Mesenchymal stem cell (in vitro differentiated cells and primary cell): ENCODE data around the gene ECHS1.

Experiments
- DNase-seq: peaks from one replicate; pipeline ENCODE4 v3.0.0-alpha.2; 2013
- H2AFZ ChIP-seq: one replicate; pipeline ENCODE4 v1.6.1; 2013; ENCODE audit warnings: low read depth, mild to moderate bottlenecking, control low read depth, inconsistent platforms, low read length, moderate library complexity
- H2AK5ac ChIP-seq: 2 replicates; pipeline ENCODE4 v1.6.1; 2013; ENCODE audit warnings: low read length, moderate library complexity, mild to moderate bottlenecking, inconsistent platforms; ENCODE audit not compliant: severe bottlenecking
- H2BK120ac ChIP-seq: one replicate; pipeline ENCODE4 v1.6.1; 2013; ENCODE audit warnings: low read depth, mild to moderate bottlenecking, inconsistent platforms, low read length, moderate library complexity
- H2BK12ac ChIP-seq, 2 experiments: one replicate each; pipeline ENCODE4 v1.6.1; 2013; ENCODE audit warnings: inconsistent platforms in 2 of 2, low read length in 2 of 2, mild to moderate bottlenecking in 2 of 2, moderate library complexity in 2 of 2, control low read depth in 1 of 2
- H2BK15ac ChIP-seq: one replicate; pipeline ENCODE4 v1.6.1; 2013; ENCODE audit warnings: mild to moderate bottlenecking, low read depth, inconsistent platforms; ENCODE audit not compliant: poor library complexity, severe bottlenecking
- H2BK5ac ChIP-seq: 2 replicates; pipeline ENCODE4 v1.6.1; 2013; ENCODE audit warnings: low read depth, mild to moderate bottlenecking, low read length, control low read depth, inconsistent platforms; ENCODE audit not compliant: poor library complexity, severe bottlenecking
- H3K14ac ChIP-seq, 2 experiments: one replicate each; pipeline ENCODE4 v1.6.1; 2013; ENCODE audit warnings: inconsistent platforms in 2 of 2, low read length in 2 of 2, control low read depth in 1 of 2, mild to moderate bottlenecking in 1 of 2, moderate library complexity in 1 of 2
- H3K18ac ChIP-seq, 2 experiments: one replicate each; pipeline ENCODE4 v1.6.1; 2013; ENCODE audit warnings: inconsistent platforms in 2 of 2, low read length in 2 of 2, control low read depth in 1 of 2, low read depth in 1 of 2, mild to moderate bottlenecking in 1 of 2
- H3K23ac ChIP-seq, 2 experiments: one replicate each; pipeline ENCODE4 v1.6.1; 2013; ENCODE audit warnings: inconsistent platforms in 2 of 2, low read length in 2 of 2, mild to moderate bottlenecking in 2 of 2, moderate library complexity in 2 of 2, control low read depth in 1 of 2
- H3K27ac ChIP-seq: 2 replicates; pipeline ENCODE4 v1.5.1; 2013; ENCODE audit warnings: mild to moderate bottlenecking, moderate library complexity, low read length, control low read depth, inconsistent platforms; ENCODE audit not compliant: poor library complexity, severe bottlenecking
- H3K27me3 ChIP-seq, 2 experiments: 2 replicates each; pipeline versions ENCODE4 v1.6.1 to v1.7.0; 2013; ENCODE audit warnings: low read length in 2 of 2, mild to moderate bottlenecking in 2 of 2, moderate library complexity in 2 of 2, control low read depth in 1 of 2, inconsistent platforms in 1 of 2; ENCODE audit not compliant: control insufficient read depth in 1 of 2, insufficient read depth in 1 of 2
- H3K36me3 ChIP-seq, 2 experiments: 2 replicates each; pipeline versions ENCODE4 v1.6.1 to v1.7.0; 2013; ENCODE audit warnings: low read length in 2 of 2, control low read depth in 1 of 2, inconsistent platforms in 1 of 2, low read depth in 1 of 2, mild to moderate bottlenecking in 1 of 2; ENCODE audit not compliant: insufficient read depth in 2 of 2, control insufficient read depth in 1 of 2
- H3K4ac ChIP-seq, 2 experiments: one replicate each; pipeline ENCODE4 v1.6.1; 2013; ENCODE audit warnings: inconsistent platforms in 2 of 2, low read length in 2 of 2, mild to moderate bottlenecking in 2 of 2, moderate library complexity in 2 of 2, control low read depth in 1 of 2, low read depth in 1 of 2
- H3K4me1 ChIP-seq: 2 replicates; pipeline ENCODE4 v1.6.1; 2013; ENCODE audit warnings: low read depth, low read length, control low read depth; ENCODE audit not compliant: control insufficient read depth, insufficient read depth
- H3K4me2 ChIP-seq: 2 replicates; pipeline ENCODE4 v1.6.1; 2013; ENCODE audit warnings: low read length, mild to moderate bottlenecking, inconsistent platforms; ENCODE audit not compliant: poor library complexity, severe bottlenecking
- H3K4me3 ChIP-seq, 2 experiments: 2 replicates each; pipeline versions ENCODE4 v1.5.1 to v1.7.0; 2013; ENCODE audit warnings: low read length in 2 of 2, mild to moderate bottlenecking in 2 of 2, control low read depth in 1 of 2, low read depth in 1 of 2; ENCODE audit not compliant: insufficient read depth in 1 of 2
- H3K79me1 ChIP-seq: replicated peaks from 2 replicates; pipeline ENCODE4 v1.6.1; 2013; ENCODE audit warnings: mild to moderate bottlenecking, control low read depth, low read length, inconsistent platforms; ENCODE audit not compliant: poor library complexity, severe bottlenecking
- H3K9ac ChIP-seq: 2 replicates; pipeline ENCODE4 v1.7.0; 2013; ENCODE audit warnings: mild to moderate bottlenecking, low read length, moderate library complexity
- H3K9me3 ChIP-seq: 2 replicates; pipeline ENCODE4 v1.7.0; 2013; ENCODE audit warnings: mild to moderate bottlenecking, low read length; ENCODE audit not compliant: control insufficient read depth
- H4K8ac ChIP-seq: one replicate; pipeline ENCODE4 v1.6.1; 2013; ENCODE audit warnings: inconsistent platforms, mild to moderate bottlenecking, low read length, moderate library complexity
- H4K91ac ChIP-seq: one replicate; pipeline ENCODE4 v1.6.1; 2013; ENCODE audit warnings: mild to moderate bottlenecking, low read length, inconsistent platforms
- WGBS: methylation state at CpG from one replicate; pipeline ENCODE4 v1.1.7; 2013; ENCODE audit warnings: mixed read lengths; 5-methylcytosine and 5-hydroxymethylcytosine counted together

Gene ECHS1

GRCh38 chr10:133356549-133357284, 16.4 kb downstream of the ECHS1 start:
- H3K79me1 ChIP-seq = peaks cover 16% of the 10 kb centered on the region
- H3K36me3 ChIP-seq = peaks cover 3 to 30% of the 10 kb centered on the region in 2 experiments
- no peak overlapping the region for H3K27ac ChIP-seq
- no peak overlapping the region for H2AK5ac ChIP-seq
- 46% methylated on average over 27 of the region's 27 CpGs for whole genome bisulfite sequencing
- H3K9me3 ChIP-seq = no peaks in the 10 kb centered on the region
- peak overlapping the region; percentile 82 to 95 for H3K18ac ChIP-seq
- no peak overlapping the region for H2BK120ac ChIP-seq
- no peak overlapping the region for H2AFZ ChIP-seq
- H3K4me3 ChIP-seq = peak overlapping the region; percentile 68
- H2BK15ac ChIP-seq = no peak overlapping the region
- peak overlapping the region; percentile 88 for H4K8ac ChIP-seq
- peak overlapping the region in 1 of 2 experiments; percentile 91 for H3K4ac ChIP-seq
- H2BK12ac ChIP-seq = peak overlapping the region in 1 of 2 experiments; percentile 10
- DNase-seq = no peak
- peaks cover 0 to 20% of the 10 kb centered on the region in 2 experiments for H3K27me3 ChIP-seq
- H4K91ac ChIP-seq = no peak overlapping the region
- peak overlapping the region; percentile 91 for H3K4me2 ChIP-seq
- peak overlapping the region in 1 of 2 experiments; percentile 92 for H3K23ac ChIP-seq
- H2BK5ac ChIP-seq = no peak overlapping the region
- peak overlapping the region; percentile 22 for H3K9ac ChIP-seq
- peaks cover 21% of the 10 kb centered on the region for H3K4me1 ChIP-seq
- H3K14ac ChIP-seq = peak overlapping the region in 1 of 2 experiments; percentile 95

GRCh38 chr10:133355991-133356390, 17.2 kb downstream of the ECHS1 start:
- Histone ChIP-seq H3K9me3 (no peaks in the 10 kb centered on the region), H3K36me3 (peaks cover 0 to 26% of the 10 kb centered on the region in 2 experiments), H2AFZ (no peak overlapping the region), H4K8ac (no peak overlapping the region), H2BK12ac (no peak overlapping the region), H3K4ac (no peak overlapping the region), H2AK5ac (no peak overlapping the region), H2BK5ac (no peak overlapping the region), H3K18ac (no peak overlapping the region), H3K4me3 (no peak overlapping the region), H2BK120ac (no peak overlapping the region), H3K4me1 (peaks cover 23% of the 10 kb centered on the region), H3K27ac (no peak overlapping the region), H3K9ac (no peak overlapping the region), H3K79me1 (peaks cover 16% of the 10 kb centered on the region), H4K91ac (no peak overlapping the region), H3K14ac (no peak overlapping the region), H3K23ac (peak overlapping the region in 1 of 2 experiments; percentile 36), H3K4me2 (no peak overlapping the region), H2BK15ac (no peak overlapping the region), H3K27me3 (peaks cover 0 to 27% of the 10 kb centered on the region in 2 experiments)
- 92% methylated on average over 3 of the region's 3 CpGs for WGBS
- DNase-seq = no peak

DNA sequence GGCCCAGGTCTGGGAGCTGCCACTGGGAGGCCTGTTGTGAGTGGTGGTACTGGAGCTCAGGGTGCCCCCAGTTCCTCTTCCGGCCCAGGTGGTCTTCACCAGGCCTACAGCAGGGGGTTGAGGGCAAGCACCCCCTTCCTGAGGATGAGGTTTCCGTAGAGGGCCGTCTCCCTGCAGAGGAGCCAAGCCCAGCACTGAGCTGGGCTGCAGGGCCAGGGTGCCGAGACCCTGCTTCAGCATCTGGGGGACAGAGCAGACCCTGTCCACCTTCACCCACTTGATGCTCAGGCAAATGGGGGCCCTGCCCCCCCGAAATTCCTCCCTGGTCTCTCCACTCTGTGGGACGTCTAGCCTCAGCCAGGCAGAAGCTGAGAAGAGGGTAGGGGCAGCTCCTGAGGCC, 17.9 kb downstream of the ECHS1 start:
- H3K4me1 ChIP-seq = peaks cover 26% of the 10 kb centered on the region
- H4K91ac ChIP-seq = no peak overlapping the region
- no peak overlapping the region for H2BK15ac ChIP-seq
- peaks cover 0 to 26% of the 10 kb centered on the region in 2 experiments for H3K36me3 ChIP-seq
- H2AFZ ChIP-seq = no peak overlapping the region
- no peak overlapping the region for H3K4ac ChIP-seq
- no peak overlapping the region for H3K23ac ChIP-seq
- WGBS = 97% methylated on average over 6 of the region's 6 CpGs
- no peak overlapping the region for H4K8ac ChIP-seq
- H3K9me3 ChIP-seq = no peaks in the 10 kb centered on the region
- no peak overlapping the region for H3K4me2 ChIP-seq
- H2AK5ac ChIP-seq = no peak overlapping the region
- H3K9ac ChIP-seq = no peak overlapping the region
- DNase-seq = no peak
- no peak overlapping the region for H2BK120ac ChIP-seq
- no peak overlapping the region for H3K4me3 ChIP-seq
- peaks cover 16% of the 10 kb centered on the region for H3K79me1 ChIP-seq
- peaks cover 0 to 34% of the 10 kb centered on the region in 2 experiments for H3K27me3 ChIP-seq
- no peak overlapping the region for H3K14ac ChIP-seq
- no peak overlapping the region for H3K18ac ChIP-seq
- H2BK5ac ChIP-seq = no peak overlapping the region
- H2BK12ac ChIP-seq = no peak overlapping the region
- H3K27ac ChIP-seq = no peak overlapping the region

DNA sequence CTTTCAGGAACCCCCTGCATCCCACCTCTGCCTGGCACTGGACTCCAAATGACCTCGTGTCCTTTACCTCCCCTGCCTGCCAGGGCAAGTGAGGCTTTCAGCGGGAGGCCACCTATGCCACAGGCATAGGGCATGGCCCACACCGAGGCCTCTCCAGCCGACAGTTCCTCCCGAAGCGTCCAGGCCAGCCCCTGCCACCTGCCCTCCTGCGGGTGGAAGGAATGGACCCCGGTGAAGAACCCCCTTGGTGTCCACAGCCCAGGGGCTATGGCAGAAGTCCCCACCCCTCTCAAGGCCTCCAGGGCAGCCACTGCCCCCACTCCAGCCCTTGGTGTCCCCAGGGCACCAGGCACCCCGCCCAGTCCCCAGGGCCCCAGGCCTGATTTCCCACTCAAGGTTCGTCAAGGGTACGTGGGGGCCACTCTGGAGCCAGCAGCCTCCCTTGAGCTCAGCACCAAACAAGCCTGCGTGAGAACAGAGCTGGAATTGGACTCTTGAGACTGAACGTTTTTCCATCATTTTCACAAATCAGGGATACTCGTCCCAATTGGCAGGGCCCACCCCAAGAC, 18.4 kb downstream of the ECHS1 start:
- Histone ChIP-seq H3K4me3 (no peak overlapping the region), H3K79me1 (peaks cover 16% of the 10 kb centered on the region), H3K4ac (no peak overlapping the region), H3K4me1 (peaks cover 26% of the 10 kb centered on the region), H2BK120ac (no peak overlapping the region), H3K23ac (no peak overlapping the region), H2AFZ (no peak overlapping the region), H3K4me2 (no peak overlapping the region), H3K9me3 (no peaks in the 10 kb centered on the region), H4K91ac (no peak overlapping the region), H2BK12ac (no peak overlapping the region), H3K18ac (no peak overlapping the region), H3K14ac (no peak overlapping the region), H3K27me3 (peaks cover 0 to 39% of the 10 kb centered on the region in 2 experiments), H4K8ac (no peak overlapping the region), H3K9ac (no peak overlapping the region), H3K27ac (no peak overlapping the region), H2BK5ac (no peak overlapping the region), H3K36me3 (peaks cover 0 to 26% of the 10 kb centered on the region in 2 experiments), H2BK15ac (no peak overlapping the region), H2AK5ac (no peak overlapping the region)
- WGBS = 92% methylated on average over 14 of the region's 14 CpGs
- no peak for DNase-seq
